ENCODE data around the gene FAM186B.
A peak's percentile ranks its signal among the peaks of the same experiment; 100 is the strongest.
"Not testable (repeated sequence)": the region's sequence is repeated elsewhere in the genome, so short reads cannot be mapped to it uniquely, and the experiment has no call there.

FAM186B gene

GRCh38 chr12:49626836-49627235 lies 21.4 kb upstream of the FAM186B start:
- H3K27me3 Mint-ChIP-seq: no peaks in the 10 kb centered on the region
- H3K27ac Mint-ChIP-seq: no peak overlapping the region
- peaks cover 2% of the 10 kb centered on the region in 2 donors for H3K36me3 Mint-ChIP-seq
- no peaks in the 10 kb centered on the region for H3K9me3 Mint-ChIP-seq
- H3K4me3 Mint-ChIP-seq: no peak overlapping the region
- ATAC-seq (replicated peaks): no peak
- peaks cover 9 to 13% of the 10 kb centered on the region in 2 donors for H3K4me1 Mint-ChIP-seq
- no peak for DNase-seq

- Mint-ChIP-seq H3K36me3 (peaks cover 0 to under 1% of the 10 kb centered on the region in 2 donors), H3K4me1 (peaks cover 15 to 16% of the 10 kb centered on the region in 2 donors), H3K27ac (no peak overlapping the region), H3K9me3 (no peaks in the 10 kb centered on the region), H3K4me3 (no peak overlapping the region), H3K27me3 (no peaks in the 10 kb centered on the region)
- DNase-seq (no peak), ATAC-seq (replicated peaks) (peak in 1 of 2 donors; percentile 7)
These were observed 20.9 kb upstream of the FAM186B start for GRCh38 chr12:49626169-49626835.

GRCh38 chr12:49624921-49625577 lies 19.6 kb upstream of the FAM186B start:
- no peaks in the 10 kb centered on the region for H3K9me3 Mint-ChIP-seq
- H3K27me3 Mint-ChIP-seq: no peaks in the 10 kb centered on the region
- H3K4me3 Mint-ChIP-seq: peak overlapping the region in 1 of 2 donors; percentile 29
- ATAC-seq (replicated peaks) (no peak), DNase-seq (no peak)
- peak overlapping the region; percentile 16 for H3K27ac Mint-ChIP-seq
- H3K4me1 Mint-ChIP-seq: peaks cover 19 to 21% of the 10 kb centered on the region in 2 donors
- no peaks in the 10 kb centered on the region for H3K36me3 Mint-ChIP-seq

GRCh38 chr12:49623142-49623904 lies 17.9 kb upstream of the FAM186B start, which contains the start of gene PRPF40B:
PRPF40B (plus strand) TSS chr12:49623561; CDS start chr12:49623591, 30 bp downstream.
- Mint-ChIP-seq H3K36me3 (no peaks in the 10 kb centered on the region), H3K27me3 (peaks cover 0 to 3% of the 10 kb centered on the region in 2 donors), H3K9me3 (no peaks in the 10 kb centered on the region), H3K4me3 (peak within 1 kb of the TSS; percentile 86 to 87), H3K4me1 (peaks cover 17 to 19% of the 10 kb centered on the region in 2 donors), H3K27ac (peak within 1 kb of the TSS; percentile 86)
- ATAC-seq (replicated peaks) (peak; percentile 78 to 81), DNase-seq (peak; percentile 82)

GRCh38 chr12:49622501-49623141 lies 17.2 kb upstream of the FAM186B start:
- Mint-ChIP-seq H3K4me3 (peak overlapping the region; percentile 86 to 87), H3K36me3 (no peaks in the 10 kb centered on the region), H3K4me1 (peaks cover 17 to 19% of the 10 kb centered on the region in 2 donors), H3K27me3 (peaks cover 0 to 7% of the 10 kb centered on the region in 2 donors), H3K27ac (peak overlapping the region; percentile 86), H3K9me3 (no peaks in the 10 kb centered on the region)
- DNase-seq: peak; percentile 65
- ATAC-seq (replicated peaks): peak; percentile 52 to 56

GRCh38 chr12:49621651-49622500 lies 16.4 kb upstream of the FAM186B start:
- Mint-ChIP-seq H3K36me3 (no peaks in the 10 kb centered on the region), H3K4me1 (peaks cover 17 to 19% of the 10 kb centered on the region in 2 donors), H3K27me3 (peaks cover 0 to 7% of the 10 kb centered on the region in 2 donors), H3K27ac (peak overlapping the region; percentile 86), H3K9me3 (no peaks in the 10 kb centered on the region), H3K4me3 (peak overlapping the region; percentile 86 to 87)
- DNase-seq (no peak), ATAC-seq (replicated peaks) (no peak)

- Mint-ChIP-seq H3K9me3 (no peaks in the 10 kb centered on the region), H3K36me3 (no peaks in the 10 kb centered on the region), H3K27ac (peak overlapping the region; percentile 20), H3K4me3 (no peak overlapping the region), H3K27me3 (peaks cover 2 to 12% of the 10 kb centered on the region in 2 donors), H3K4me1 (peaks cover 16 to 19% of the 10 kb centered on the region in 2 donors)
- no peak for DNase-seq
- no peak for ATAC-seq (replicated peaks)
These were observed 13.8 kb upstream of the FAM186B start for GRCh38 chr12:49619286-49619685.

- Mint-ChIP-seq H3K27me3 (peaks cover 3 to 15% of the 10 kb centered on the region in 2 donors), H3K4me1 (peaks cover 13 to 19% of the 10 kb centered on the region in 2 donors), H3K27ac (no peak overlapping the region), H3K36me3 (no peaks in the 10 kb centered on the region), H3K9me3 (no peaks in the 10 kb centered on the region), H3K4me3 (no peak overlapping the region)
- DNase-seq (no peak), ATAC-seq (replicated peaks) (no peak)
These were observed 13.1 kb upstream of the FAM186B start for GRCh38 chr12:49618576-49618975.

GRCh38 chr12:49616533-49617219 lies 11.2 kb upstream of the FAM186B start:
- no peaks in the 10 kb centered on the region for H3K9me3 Mint-ChIP-seq
- no peak for ATAC-seq (replicated peaks)
- peaks cover 9 to 15% of the 10 kb centered on the region in 2 donors for H3K27me3 Mint-ChIP-seq
- H3K4me3 Mint-ChIP-seq: no peak overlapping the region
- no peak for DNase-seq
- H3K27ac Mint-ChIP-seq: no peak overlapping the region
- no peaks in the 10 kb centered on the region for H3K36me3 Mint-ChIP-seq
- peaks cover 9 to 13% of the 10 kb centered on the region in 2 donors for H3K4me1 Mint-ChIP-seq

- Mint-ChIP-seq H3K9me3 (no peaks in the 10 kb centered on the region), H3K36me3 (no peaks in the 10 kb centered on the region), H3K27me3 (peaks cover 9 to 15% of the 10 kb centered on the region in 2 donors), H3K4me1 (peaks cover 0 to 6% of the 10 kb centered on the region in 2 donors), H3K27ac (no peak overlapping the region), H3K4me3 (no peak overlapping the region)
- no peak for ATAC-seq (replicated peaks)
- no peak for DNase-seq
These were observed 10.3 kb upstream of the FAM186B start for GRCh38 chr12:49615725-49616124.

GRCh38 chr12:49612210-49612609 lies 6.8 kb upstream of the FAM186B start:
- Mint-ChIP-seq H3K4me1 (peaks cover 0 to 6% of the 10 kb centered on the region in 2 donors), H3K27ac (no peak overlapping the region), H3K27me3 (peaks cover 8 to 9% of the 10 kb centered on the region in 2 donors), H3K9me3 (peaks cover 0 to 2% of the 10 kb centered on the region in 2 donors), H3K36me3 (peaks cover 0 to 7% of the 10 kb centered on the region in 2 donors), H3K4me3 (no peak overlapping the region)
- ATAC-seq (replicated peaks): no peak
- no peak for DNase-seq

- not testable (repeated sequence) for H3K4me1 Mint-ChIP-seq; H3K27me3 Mint-ChIP-seq; H3K4me3 Mint-ChIP-seq; DNase-seq; H3K9me3 Mint-ChIP-seq; H3K27ac Mint-ChIP-seq; ATAC-seq (replicated peaks); H3K36me3 Mint-ChIP-seq
These were observed 5.3 kb upstream of the FAM186B start for GRCh38 chr12:49610785-49611184.

GRCh38 chr12:49609875-49610154 lies 4.4 kb upstream of the FAM186B start:
- peaks cover 0 to 2% of the 10 kb centered on the region in 2 donors for H3K4me1 Mint-ChIP-seq
- H3K9me3 Mint-ChIP-seq: peaks cover 0 to 2% of the 10 kb centered on the region in 2 donors
- no peak overlapping the region for H3K4me3 Mint-ChIP-seq
- peaks cover 8 to 9% of the 10 kb centered on the region in 2 donors for H3K27me3 Mint-ChIP-seq
- no peak overlapping the region for H3K27ac Mint-ChIP-seq
- no peak for ATAC-seq (replicated peaks)
- DNase-seq: no peak
- peaks cover 0 to 11% of the 10 kb centered on the region in 2 donors for H3K36me3 Mint-ChIP-seq
